ENCODE data around the gene SLC2A9. TPM values are rescaled to one million over a fixed set of nuclear protein-coding genes. Genes with fewer than 3 reads are reported as not detected.

SLC2A9 gene
- total and polyA plus RNA-seq, 2 of the 13 experiments (the other 11 are each of a cell fraction or from before 2014, with no cell fraction given), result 36.2 to 42.3 TPM

- TF ChIP-seq SNRNP70 (IDR thresholded peaks at IDR 0.05; ENCODE audit: low read depth, low read length) (no peak), ZMYM3 (CRISPR knock-in tag; IDR thresholded peaks at IDR 0.05) (peak; percentile 60; the same call in 1 of the 2 replicates), SOX13 (IDR thresholded peaks at IDR 0.05) (peak; percentile 87), SOX13 (CRISPR knock-in tag; conservative IDR thresholded peaks at IDR 0.05 in 1 of 2, IDR thresholded peaks at IDR 0.05 in 1 of 2) (peak in 1 of 2 experiments; percentile 86; a peak in 2 of 4 replicates), POLR2AphosphoS2 (IDR thresholded peaks at IDR 0.05; ENCODE audit: low read depth, low read length) (no peak), ARID3A (IDR thresholded peaks at IDR 0.05; ENCODE audit: low read depth, low read length) (peak; percentile 95), HOXA3 (CRISPR knock-in tag; IDR thresholded peaks at IDR 0.05) (peak; percentile 98), ISL2 (CRISPR knock-in tag; IDR thresholded peaks at IDR 0.05) (peak; percentile 85), GFI1 (CRISPR knock-in tag; IDR thresholded peaks at IDR 0.05; ENCODE audit: borderline replicate concordance) (peak; percentile 96), ZNF18 (CRISPR knock-in tag; IDR thresholded peaks at IDR 0.05; ENCODE audit: insufficient replicate concordance) (peak; percentile 56), ZKSCAN1 (IDR thresholded peaks at IDR 0.05; ENCODE audit: low read length) (peak; percentile 14; the same call in 1 of the 2 replicates), ZNF878 (CRISPR knock-in tag; IDR thresholded peaks at IDR 0.05) (peak; percentile 58), HMGXB4 (CRISPR knock-in tag; IDR thresholded peaks at IDR 0.05; ENCODE audit: borderline replicate concordance in 1 of 2, low read depth in 1 of 2) (no peak), SAP130 (CRISPR knock-in tag; IDR thresholded peaks at IDR 0.05; ENCODE audit: low read depth) (peak; percentile 80), NCOA2 (CRISPR knock-in tag; IDR thresholded peaks at IDR 0.05) (peak; percentile 88), SIN3B (IDR thresholded peaks at IDR 0.05; ENCODE audit: low read length) (no peak), CHD4 (IDR thresholded peaks at IDR 0.05; ENCODE audit: borderline replicate concordance, low read length) (no peak; the same call in 1 of the 2 replicates), NFKBIZ (CRISPR knock-in tag; IDR thresholded peaks at IDR 0.05) (0 out of 2 replicates have a peak, but pooled peaks have one; percentile 22), PAXIP1 (CRISPR knock-in tag; conservative IDR thresholded peaks at IDR 0.05) (peak; percentile 99), GABPA (IDR thresholded peaks at IDR 0.05; ENCODE audit: low read depth, low read length) (no peak), GABPA (CRISPR knock-in tag; IDR thresholded peaks at IDR 0.05; ENCODE audit: low read depth) (peak; percentile 60)
Measured at GRCh38 chr4:10017037-10017893, 4.0 kb downstream of the SLC2A9 start (continued).

All from HepG2 (cell line).